Retinal pigment epithelial cell (primary cell): ENCODE measurements around the gene ZNF827.

Experiments used
- DNase-seq: peaks from one replicate; pipeline ENCODE4 v3.0.0-alpha.2; 2010; ENCODE audit warnings: low read depth
- H3K4me3 ChIP-seq: 2 replicates; pipeline ENCODE4 v1.5.1; 2011; ENCODE audit warnings: mild to moderate bottlenecking, low read length, control low read depth, moderate library complexity
- TF ChIP-seq, protein P1 (sequence below): conservative IDR thresholded peaks from 2 replicates; pipeline ENCODE4 v1.5.1; 2011; ENCODE audit warnings: low read depth, low read length, control low read depth, inconsistent platforms

Gene ZNF827

DNA sequence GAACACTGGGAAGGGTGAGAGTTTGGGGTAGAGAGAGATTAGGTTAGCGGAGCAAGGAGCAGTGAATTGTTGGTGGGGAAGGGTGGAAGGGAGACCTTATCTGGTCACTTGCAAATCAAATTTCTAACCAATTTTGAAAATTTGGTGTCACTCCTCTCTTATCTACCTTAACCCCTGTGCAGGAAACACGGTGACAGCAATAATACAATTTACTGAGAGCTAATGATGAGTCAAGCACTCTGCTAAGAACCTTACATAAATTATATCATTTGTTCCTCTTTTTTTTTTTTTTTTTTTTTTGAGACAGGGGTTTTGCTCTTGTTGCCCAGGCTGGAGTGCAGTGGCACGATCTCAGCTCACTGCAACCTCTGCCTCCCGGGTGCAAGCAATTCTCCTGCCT lies 142.3 kb downstream of the ZNF827 start:
- no peak overlapping the region for H3K4me3 ChIP-seq
- TF ChIP-seq, protein P1, sequence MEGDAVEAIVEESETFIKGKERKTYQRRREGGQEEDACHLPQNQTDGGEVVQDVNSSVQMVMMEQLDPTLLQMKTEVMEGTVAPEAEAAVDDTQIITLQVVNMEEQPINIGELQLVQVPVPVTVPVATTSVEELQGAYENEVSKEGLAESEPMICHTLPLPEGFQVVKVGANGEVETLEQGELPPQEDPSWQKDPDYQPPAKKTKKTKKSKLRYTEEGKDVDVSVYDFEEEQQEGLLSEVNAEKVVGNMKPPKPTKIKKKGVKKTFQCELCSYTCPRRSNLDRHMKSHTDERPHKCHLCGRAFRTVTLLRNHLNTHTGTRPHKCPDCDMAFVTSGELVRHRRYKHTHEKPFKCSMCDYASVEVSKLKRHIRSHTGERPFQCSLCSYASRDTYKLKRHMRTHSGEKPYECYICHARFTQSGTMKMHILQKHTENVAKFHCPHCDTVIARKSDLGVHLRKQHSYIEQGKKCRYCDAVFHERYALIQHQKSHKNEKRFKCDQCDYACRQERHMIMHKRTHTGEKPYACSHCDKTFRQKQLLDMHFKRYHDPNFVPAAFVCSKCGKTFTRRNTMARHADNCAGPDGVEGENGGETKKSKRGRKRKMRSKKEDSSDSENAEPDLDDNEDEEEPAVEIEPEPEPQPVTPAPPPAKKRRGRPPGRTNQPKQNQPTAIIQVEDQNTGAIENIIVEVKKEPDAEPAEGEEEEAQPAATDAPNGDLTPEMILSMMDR: no peak
- no peak for DNase-seq

DNA sequence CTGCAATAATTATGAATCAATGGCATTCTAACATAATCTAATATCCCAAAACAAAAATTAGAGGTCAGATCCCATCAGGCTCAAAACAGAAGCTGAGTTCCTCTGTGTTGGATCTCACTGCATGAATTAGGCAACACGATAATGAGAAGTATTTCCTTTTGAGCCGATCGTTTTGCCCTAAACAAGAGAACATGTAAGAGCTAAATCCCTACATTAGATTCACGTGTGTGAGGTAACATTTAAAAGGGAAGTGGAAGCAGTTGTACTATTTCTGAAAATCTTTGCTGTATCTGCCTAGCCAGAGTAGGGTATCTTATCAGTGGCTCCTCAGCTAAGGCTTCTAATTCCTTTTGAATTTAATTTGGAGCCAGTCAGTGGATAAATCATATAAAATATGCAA lies 143.1 kb downstream of the ZNF827 start:
- no peak for DNase-seq
- H3K4me3 ChIP-seq: no peak overlapping the region

DNA sequence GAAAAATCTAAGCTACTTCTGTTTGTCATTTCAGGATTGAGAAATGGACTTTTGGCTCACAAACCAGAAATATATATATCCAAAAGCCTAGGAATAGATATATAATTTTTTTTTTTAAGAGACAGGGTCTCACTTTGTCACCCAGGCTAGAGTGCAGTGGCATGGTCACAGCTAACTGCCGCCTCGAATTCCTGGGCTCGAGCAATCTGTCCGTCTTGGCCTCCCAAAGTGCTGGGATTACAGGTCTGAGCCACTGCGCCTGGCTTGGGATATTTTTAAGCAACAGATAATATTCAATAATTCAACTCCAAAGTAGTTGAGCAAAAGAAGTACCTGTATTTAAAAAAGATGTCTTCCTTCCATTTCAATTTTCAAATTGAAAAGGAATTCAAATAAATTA lies 146.2 kb downstream of the ZNF827 start:
- TF ChIP-seq, protein P1: no peak
- no peak for DNase-seq
- no peak overlapping the region for H3K4me3 ChIP-seq

More for the DNA sequence above, 143.1 kb downstream of the ZNF827 start:
- TF ChIP-seq, protein P1: no peak

DNA sequence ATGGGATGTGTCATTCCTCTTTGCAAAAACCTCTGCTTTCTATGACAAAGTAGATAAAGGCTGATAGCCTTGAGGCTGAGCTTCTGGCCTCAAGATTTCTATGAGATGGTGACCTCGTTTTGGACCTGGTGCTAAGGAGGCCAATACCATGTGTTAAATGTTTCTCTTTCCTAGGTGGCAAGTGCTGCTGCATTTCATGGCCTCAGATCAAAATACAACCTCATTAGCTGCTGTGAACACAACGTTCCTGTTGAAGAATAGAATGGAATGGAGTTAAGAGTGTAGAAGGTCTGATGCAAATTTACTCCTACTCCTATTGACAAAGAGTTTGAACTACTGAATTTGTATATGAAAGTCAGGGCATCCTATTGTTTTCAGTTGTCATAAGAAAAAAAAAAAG lies 146.6 kb downstream of the ZNF827 start:
- H3K4me3 ChIP-seq: no peak overlapping the region
- TF ChIP-seq, protein P1: no peak
- DNase-seq: no peak

DNA sequence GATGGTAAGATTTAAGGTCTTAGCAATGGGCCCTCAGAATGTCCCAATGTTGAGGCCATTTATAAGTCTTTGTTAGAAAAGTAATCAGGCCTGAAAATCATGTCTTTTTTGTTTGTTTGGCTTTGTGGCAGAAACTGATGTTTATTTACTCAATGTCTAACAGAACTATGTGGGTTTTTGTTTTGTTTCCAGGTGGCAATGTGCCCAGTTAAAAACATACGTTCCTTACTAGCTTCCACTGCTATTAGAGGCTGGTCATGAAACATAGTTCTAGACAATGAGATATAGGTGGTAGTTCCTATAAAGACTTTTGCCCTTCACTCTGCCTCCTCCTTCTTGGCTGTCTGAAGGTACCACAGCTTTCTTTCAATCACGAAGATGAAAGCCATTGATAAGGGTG lies 149.9 kb downstream of the ZNF827 start:
- DNase-seq: no peak
- TF ChIP-seq, protein P1: no peak
- H3K4me3 ChIP-seq: no peak overlapping the region

DNA sequence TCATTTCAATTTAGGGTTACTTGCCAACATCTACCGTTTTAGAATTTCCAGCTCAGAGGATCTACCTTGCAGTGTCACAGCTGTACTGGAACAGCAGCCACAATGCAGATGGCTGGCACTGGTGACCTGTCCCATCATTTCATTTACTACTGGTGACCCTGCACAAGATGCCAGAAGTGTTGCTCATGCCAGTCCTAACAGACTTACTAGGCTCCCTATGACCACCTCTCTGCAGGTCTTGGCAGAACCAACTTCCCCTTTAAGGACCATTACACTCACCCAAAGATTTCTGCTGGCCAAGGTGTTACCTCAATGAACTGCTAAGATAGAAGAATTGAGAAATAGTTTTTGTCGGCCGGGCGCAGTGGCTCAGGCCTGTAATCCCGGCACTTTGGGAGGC lies 151.8 kb downstream of the ZNF827 start:
- no peak for DNase-seq
- TF ChIP-seq, protein P1: no peak
- H3K4me3 ChIP-seq: no peak overlapping the region

DNA sequence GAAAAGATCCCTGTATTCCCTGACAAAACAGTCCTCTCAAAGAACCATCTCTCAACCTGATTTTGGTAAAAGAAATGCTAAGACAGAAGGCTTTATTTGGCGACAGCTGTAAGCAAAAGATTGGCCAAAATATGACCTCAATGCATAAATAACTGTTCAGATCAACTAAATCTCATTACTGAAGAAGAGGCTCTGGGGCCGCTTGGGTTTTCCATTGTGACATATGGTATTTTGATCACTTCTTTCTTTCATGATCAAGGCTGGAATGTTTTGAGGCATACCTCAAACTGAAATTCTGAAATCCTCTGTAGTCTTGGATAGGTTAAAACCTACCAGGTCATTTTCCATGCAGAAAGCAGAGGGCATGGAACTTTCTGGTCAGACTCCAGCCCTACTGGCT lies 152.4 kb downstream of the ZNF827 start:
- H3K4me3 ChIP-seq: no peak overlapping the region
- TF ChIP-seq, protein P1: no peak
- DNase-seq: no peak
